Neural progenitor cell (in vitro differentiated cells): ENCODE measurements around the gene ZFTA. TPM values are rescaled to one million over a fixed set of nuclear protein-coding genes. Genes with fewer than 3 reads are reported as not detected.

Source experiments
- DNase-seq: peaks from one replicate; pipeline ENCODE4 v3.0.0-alpha.2; 2016; ENCODE audit warnings: low spot score
- H2AFZ ChIP-seq: fragments of 200-600 bp; sonication (generic); replicated peaks from 2 replicates; pipeline ENCODE4 v1.6.1; 2016; ENCODE audit warnings: antibody characterized with exemption
- H3F3A ChIP-seq: fragments of 200-600 bp; sonication (generic); 2 replicates; pipeline ENCODE4 v1.6.1; 2016; ENCODE audit warnings: antibody characterized with exemption, low read depth
- H3K27ac ChIP-seq: fragments of 200-600 bp; sonication (generic); 2 replicates; pipeline ENCODE4 v1.5.1; 2016; ENCODE audit warnings: mild to moderate bottlenecking
- H3K27me3 ChIP-seq: fragments of 200-600 bp; sonication (generic); 2 replicates; pipeline ENCODE4 v1.6.1; 2016; ENCODE audit warnings: mild to moderate bottlenecking, moderate library complexity
- H3K36me3 ChIP-seq: fragments of 200-600 bp; sonication (generic); 2 replicates; pipeline ENCODE4 v1.5.1; 2016
- H3K4me1 ChIP-seq: fragments of 200-600 bp; sonication (generic); 2 replicates; pipeline ENCODE4 v1.6.1; 2016; ENCODE audit warnings: mixed run types
- H3K4me2 ChIP-seq: fragments of 200-600 bp; sonication (generic); 2 replicates; pipeline ENCODE4 v1.6.1; 2016
- H3K4me3 ChIP-seq: fragments of 200-600 bp; sonication (generic); 2 replicates; pipeline ENCODE4 v1.5.1; 2016
- H3K79me2 ChIP-seq: fragments of 200-600 bp; sonication (generic); 2 replicates; pipeline ENCODE4 v1.6.1; 2016; ENCODE audit warnings: low read depth
- H3K9ac ChIP-seq: fragments of 200-600 bp; sonication (generic); 2 replicates; pipeline ENCODE4 v1.6.1; 2016
- H3K9me3 ChIP-seq: fragments of 200-600 bp; sonication (generic); 2 replicates; pipeline ENCODE4 v1.5.1; 2016; ENCODE audit warnings: low read depth
- H4K20me1 ChIP-seq: fragments of 200-600 bp; sonication (generic); 2 replicates; pipeline ENCODE4 v1.6.1; 2016; ENCODE audit warnings: low read depth
- H3K27ac Mint-ChIP-seq: 3 replicates; pipeline ENCODE4 v1.8.0; 2021; ENCODE audit warnings: mixed read lengths
- H3K27me3 Mint-ChIP-seq: 2 replicates; pipeline ENCODE4 v1.8.0; 2022; ENCODE audit warnings: low read depth, mild to moderate bottlenecking, inconsistent platforms, moderate library complexity, mixed read lengths; ENCODE audit not compliant: insufficient read depth
- H3K36me3 Mint-ChIP-seq: 3 replicates; pipeline ENCODE4 v1.8.0; 2021; ENCODE audit warnings: mixed read lengths
- H3K4me1 Mint-ChIP-seq: 3 replicates; pipeline ENCODE4 v1.8.0; 2021; ENCODE audit warnings: mixed read lengths
- H3K4me3 Mint-ChIP-seq: 3 replicates; pipeline ENCODE4 v1.8.0; 2021; ENCODE audit warnings: mild to moderate bottlenecking, moderate library complexity, mixed read lengths
- H3K9me3 Mint-ChIP-seq: 3 replicates; pipeline ENCODE4 v1.8.0; 2020; ENCODE audit warnings: mixed read lengths
- EZH2 ChIP-seq: fragments of 200-600 bp; sonication (generic); IDR thresholded peaks from 2 replicates; pipeline ENCODE4 v1.6.1; 2017; ENCODE audit warnings: antibody characterized with exemption, mild to moderate bottlenecking, moderate library complexity
- EZH2phosphoT487 ChIP-seq: fragments of 200-600 bp; sonication (generic); IDR thresholded peaks from 2 replicates; pipeline ENCODE4 v1.6.1; 2017; ENCODE audit warnings: antibody characterized with exemption
- total RNA-seq: library from RNA; depleted of rRNA; stranded (reverse); fragments of >200 nt; gene quantifications from 2 replicates; pipeline ENCODE4 v1.2.3, GENCODE V29; 2015; ENCODE audit warnings: low replicate concordance
- TF ChIP-seq, protein P1 (sequence below): fragments of 200-600 bp; sonication (generic); IDR thresholded peaks from 2 replicates; pipeline ENCODE4 v1.5.1; 2017; ENCODE audit warnings: antibody characterized with exemption, mild to moderate bottlenecking

Gene ZFTA
- total RNA-seq, 1 donor from 2014 or later, result 22.5 TPM

DNA sequence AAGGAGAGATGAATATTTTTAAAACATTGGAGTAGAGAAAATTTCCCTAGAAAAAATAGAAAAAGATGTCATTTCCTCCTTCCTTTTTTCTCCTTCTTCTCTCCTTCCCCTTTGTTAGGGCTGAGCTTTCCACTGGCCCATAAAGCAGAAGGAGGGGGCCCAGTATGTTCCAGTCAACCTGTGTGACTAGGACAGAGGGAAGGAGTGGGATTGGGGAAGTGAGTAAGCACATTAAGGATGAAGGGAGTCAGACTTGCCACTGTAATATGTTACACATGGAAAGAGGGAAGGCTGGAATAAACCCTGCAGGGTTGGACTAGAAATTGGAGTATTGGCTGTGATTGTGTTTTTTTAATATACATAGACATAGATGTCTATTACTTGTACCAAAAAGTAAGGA is 24.6 kb upstream of the ZFTA start:
- Histone ChIP-seq H2AFZ (no peak overlapping the region), H3K79me2 (no peaks in the 10 kb centered on the region), H3K9ac (no peak overlapping the region), H3K4me1 (peaks cover 8% of the 10 kb centered on the region), H4K20me1 (no peaks in the 10 kb centered on the region), H3K4me3 (no peak overlapping the region), H3K9me3 (no peaks in the 10 kb centered on the region), H3K27ac (no peak overlapping the region), H3F3A (peaks cover 6% of the 10 kb centered on the region), H3K27me3 (no peaks in the 10 kb centered on the region), H3K4me2 (no peak overlapping the region), H3K36me3 (no peaks in the 10 kb centered on the region)
- Mint-ChIP-seq H3K4me1 (no peaks in the 10 kb centered on the region), H3K9me3 (peaks cover 9% of the 10 kb centered on the region), H3K27me3 (peaks cover 3% of the 10 kb centered on the region), H3K27ac (no peak overlapping the region), H3K36me3 (peaks cover 5% of the 10 kb centered on the region), H3K4me3 (no peak overlapping the region)
- DNase-seq, result no peak
- TF ChIP-seq EZH2, result no peak
- TF ChIP-seq, protein P1, sequence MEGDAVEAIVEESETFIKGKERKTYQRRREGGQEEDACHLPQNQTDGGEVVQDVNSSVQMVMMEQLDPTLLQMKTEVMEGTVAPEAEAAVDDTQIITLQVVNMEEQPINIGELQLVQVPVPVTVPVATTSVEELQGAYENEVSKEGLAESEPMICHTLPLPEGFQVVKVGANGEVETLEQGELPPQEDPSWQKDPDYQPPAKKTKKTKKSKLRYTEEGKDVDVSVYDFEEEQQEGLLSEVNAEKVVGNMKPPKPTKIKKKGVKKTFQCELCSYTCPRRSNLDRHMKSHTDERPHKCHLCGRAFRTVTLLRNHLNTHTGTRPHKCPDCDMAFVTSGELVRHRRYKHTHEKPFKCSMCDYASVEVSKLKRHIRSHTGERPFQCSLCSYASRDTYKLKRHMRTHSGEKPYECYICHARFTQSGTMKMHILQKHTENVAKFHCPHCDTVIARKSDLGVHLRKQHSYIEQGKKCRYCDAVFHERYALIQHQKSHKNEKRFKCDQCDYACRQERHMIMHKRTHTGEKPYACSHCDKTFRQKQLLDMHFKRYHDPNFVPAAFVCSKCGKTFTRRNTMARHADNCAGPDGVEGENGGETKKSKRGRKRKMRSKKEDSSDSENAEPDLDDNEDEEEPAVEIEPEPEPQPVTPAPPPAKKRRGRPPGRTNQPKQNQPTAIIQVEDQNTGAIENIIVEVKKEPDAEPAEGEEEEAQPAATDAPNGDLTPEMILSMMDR, result no peak
- TF ChIP-seq EZH2phosphoT487, result no peak

DNA sequence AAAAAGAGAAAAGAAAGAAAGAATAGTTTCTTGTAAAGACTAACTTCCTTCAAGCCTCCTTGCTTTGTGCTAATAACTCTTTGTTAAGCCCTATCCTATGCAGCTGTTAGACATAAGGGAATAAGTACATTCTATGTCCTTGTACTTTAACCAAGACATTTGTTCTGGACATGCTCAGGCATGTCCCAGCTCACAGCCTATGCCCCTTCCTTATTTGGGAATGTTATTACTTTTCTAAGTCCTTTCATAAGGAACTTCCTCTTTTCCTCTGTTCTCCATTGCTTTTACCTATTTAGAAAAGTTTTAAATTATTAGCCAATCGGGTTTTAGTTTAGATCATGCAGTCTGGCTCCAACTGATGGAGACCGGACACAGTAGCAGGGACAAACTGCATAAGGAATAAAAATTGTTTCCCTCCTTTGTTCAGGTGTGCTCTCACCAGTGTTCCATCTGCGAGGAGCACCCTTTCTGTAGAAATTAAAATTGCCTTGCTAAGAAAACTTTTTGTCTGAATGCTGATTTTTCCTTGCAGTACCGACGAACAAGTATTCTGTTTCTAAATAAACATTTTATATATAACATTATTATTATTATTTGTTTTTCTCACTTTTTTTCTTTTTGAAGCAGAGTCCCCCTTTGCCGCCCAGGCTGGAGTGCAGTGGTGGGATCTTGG is 23.1 kb upstream of the ZFTA start:
- Histone ChIP-seq H4K20me1 (no peaks in the 10 kb centered on the region), H3K27ac (peak overlapping the region; percentile 33), H3K27me3 (no peaks in the 10 kb centered on the region), H3K4me3 (no peak overlapping the region), H3K9me3 (no peaks in the 10 kb centered on the region), H3K4me2 (no peak overlapping the region), H2AFZ (no peak overlapping the region), H3K4me1 (peaks cover 8% of the 10 kb centered on the region), H3F3A (peaks cover 6% of the 10 kb centered on the region), H3K9ac (no peak overlapping the region), H3K36me3 (no peaks in the 10 kb centered on the region), H3K79me2 (no peaks in the 10 kb centered on the region)
- TF ChIP-seq, protein P1, result no peak
- TF ChIP-seq EZH2phosphoT487 (no peak), EZH2 (no peak)
- Mint-ChIP-seq H3K27ac (no peak overlapping the region), H3K4me3 (no peak overlapping the region), H3K9me3 (peaks cover 7% of the 10 kb centered on the region), H3K36me3 (peaks cover 5% of the 10 kb centered on the region), H3K27me3 (peaks cover 5% of the 10 kb centered on the region), H3K4me1 (no peaks in the 10 kb centered on the region)
- no peak for DNase-seq

DNA sequence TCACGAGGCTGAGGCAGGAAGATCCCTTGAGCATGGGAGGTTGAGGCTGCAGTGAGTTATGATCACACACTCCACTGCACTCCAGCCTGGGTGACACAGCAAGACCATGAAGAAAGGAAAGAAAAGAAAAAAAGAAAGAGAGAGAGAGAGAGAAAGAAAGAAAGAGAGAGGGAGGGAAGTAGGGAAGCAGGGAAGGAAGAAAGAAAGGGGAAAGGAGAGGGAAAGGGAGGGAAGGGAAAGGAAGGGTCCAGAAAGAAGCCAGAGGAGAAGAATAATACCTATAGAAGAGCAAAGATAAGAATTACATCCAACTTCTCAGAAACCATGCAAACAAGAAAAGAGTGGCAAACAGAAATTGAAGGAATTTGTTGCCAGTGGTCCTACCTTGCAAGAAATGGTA is 17.2 kb upstream of the ZFTA start:
- no peaks in the 10 kb centered on the region for H3K79me2 ChIP-seq
- H3F3A ChIP-seq, result peaks cover 2% of the 10 kb centered on the region
- no peak for DNase-seq
- H3K27ac ChIP-seq, result no peak overlapping the region
- no peaks in the 10 kb centered on the region for H4K20me1 ChIP-seq
- Mint-ChIP-seq H3K4me3 (no peak overlapping the region), H3K27ac (no peak overlapping the region), H3K27me3 (peaks cover 2% of the 10 kb centered on the region), H3K36me3 (no peaks in the 10 kb centered on the region), H3K9me3 (no peaks in the 10 kb centered on the region), H3K4me1 (peaks cover 6% of the 10 kb centered on the region)
- H3K36me3 ChIP-seq, result no peaks in the 10 kb centered on the region
- no peak overlapping the region for H3K4me2 ChIP-seq
- H3K9ac ChIP-seq, result no peak overlapping the region
- H3K27me3 ChIP-seq, result no peaks in the 10 kb centered on the region
- TF ChIP-seq EZH2phosphoT487 (no peak), EZH2 (no peak)
- TF ChIP-seq, protein P1, result no peak
- H3K4me1 ChIP-seq, result peaks cover 11% of the 10 kb centered on the region
- H3K9me3 ChIP-seq, result no peaks in the 10 kb centered on the region
- H3K4me3 ChIP-seq, result no peak overlapping the region
- H2AFZ ChIP-seq, result no peak overlapping the region
